Urinary bladder (tissue), 4 donors: ENCODE results near the gene INTS7. TPM values are rescaled to one million over a fixed set of nuclear protein-coding genes. Genes with fewer than 3 reads are reported as not detected.

Experiments used
- DNase-seq: peaks from one replicate; pipeline ENCODE4 v3.0.0-alpha.2; 2015; ENCODE audit errors: extremely low spot score
- H3K27ac ChIP-seq: one replicate; pipeline ENCODE4 v1.5.1; 2013; ENCODE audit warnings: low read depth, mild to moderate bottlenecking, moderate library complexity
- H3K36me3 ChIP-seq: one replicate; pipeline ENCODE4 v1.6.1; 2013; ENCODE audit warnings: mild to moderate bottlenecking, moderate library complexity; ENCODE audit not compliant: insufficient read depth
- H3K4me1 ChIP-seq: one replicate; pipeline ENCODE4 v1.6.1; 2013; ENCODE audit warnings: mild to moderate bottlenecking, moderate library complexity; ENCODE audit not compliant: insufficient read depth
- H3K4me3 ChIP-seq: one replicate; pipeline ENCODE4 v1.5.1; 2013; ENCODE audit warnings: low read depth, low read length
- WGBS: extraction: QIAGEN DNeasy Blood & Tissue Kit; methylation state at CpG from one replicate; pipeline ENCODE4 v1.1.7; 2013; 5-methylcytosine and 5-hydroxymethylcytosine counted together
- polyA plus RNA-seq: library from polyadenylated mRNA; stranded (reverse); fragments of 200-250 nt; gene quantifications from one replicate; pipeline ENCODE4 v1.2.3, GENCODE V29; 2013
- total RNA-seq: library from RNA; depleted of rRNA; stranded (reverse); fragments of >200 nt; gene quantifications from one replicate; pipeline ENCODE4 v1.2.3, GENCODE V29; 2014
- donor health status: healthy with polysubstance abuse.
- donor health status: healthy.

Gene INTS7
- total and polyA plus RNA-seq, 2 donors: 5.2 to 24.3 TPM

- WGBS: 52% methylated on average over 4 of the region's 4 CpGs
- no peak overlapping the region for H3K27ac ChIP-seq
- DNase-seq: no peak
- H3K36me3 ChIP-seq: no peaks in the 10 kb centered on the region
- H3K4me1 ChIP-seq: no peaks in the 10 kb centered on the region
- no peak overlapping the region for H3K4me3 ChIP-seq
Observed at GRCh38 chr1:211910913-211911485, 124.4 kb downstream of the INTS7 start.

GRCh38 chr1:211910113-211910884 lies 125.1 kb downstream of the INTS7 start:
- 87% methylated on average over 7 of the region's 7 CpGs for WGBS
- no peaks in the 10 kb centered on the region for H3K4me1 ChIP-seq
- no peak overlapping the region for H3K4me3 ChIP-seq
- H3K36me3 ChIP-seq: no peaks in the 10 kb centered on the region
- no peak for DNase-seq
- no peak overlapping the region for H3K27ac ChIP-seq

- WGBS: 76% methylated on average over 9 of the region's 9 CpGs
- no peaks in the 10 kb centered on the region for H3K4me1 ChIP-seq
- H3K36me3 ChIP-seq: no peaks in the 10 kb centered on the region
- no peak overlapping the region for H3K4me3 ChIP-seq
- no peak for DNase-seq
- no peak overlapping the region for H3K27ac ChIP-seq
Observed at GRCh38 chr1:211909395-211909794, 126.0 kb downstream of the INTS7 start.

GRCh38 chr1:211908951-211909350 lies 126.4 kb downstream of the INTS7 start:
- H3K36me3 ChIP-seq: no peaks in the 10 kb centered on the region
- no peak overlapping the region for H3K4me3 ChIP-seq
- H3K27ac ChIP-seq: no peak overlapping the region
- no peak for DNase-seq
- no peaks in the 10 kb centered on the region for H3K4me1 ChIP-seq
- 88% methylated on average over 2 of the region's 2 CpGs for WGBS

DNA sequence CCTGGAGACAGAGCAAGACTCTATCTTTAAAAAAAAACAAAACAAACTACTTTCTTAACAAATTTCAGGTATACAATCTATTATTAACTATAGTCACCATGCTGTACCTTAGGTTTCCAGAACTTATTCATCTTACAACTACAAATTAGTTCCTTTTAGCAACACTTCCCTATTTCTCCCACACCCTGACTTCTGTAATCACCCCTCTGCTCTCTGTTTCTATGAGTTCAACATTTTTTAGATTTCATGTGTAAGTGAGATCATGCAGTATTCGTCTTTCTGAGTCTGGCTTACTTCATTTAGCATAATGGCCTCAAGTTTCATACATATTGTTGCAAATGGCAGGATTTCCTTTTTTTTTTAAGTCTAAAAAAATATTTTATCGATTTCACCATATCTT lies 126.9 kb downstream of the INTS7 start:
- H3K4me1 ChIP-seq: no peaks in the 10 kb centered on the region
- H3K4me3 ChIP-seq: no peak overlapping the region
- no peak overlapping the region for H3K27ac ChIP-seq
- 57% methylated on average over 2 of the region's 2 CpGs for WGBS
- DNase-seq: no peak
- H3K36me3 ChIP-seq: no peaks in the 10 kb centered on the region

DNA sequence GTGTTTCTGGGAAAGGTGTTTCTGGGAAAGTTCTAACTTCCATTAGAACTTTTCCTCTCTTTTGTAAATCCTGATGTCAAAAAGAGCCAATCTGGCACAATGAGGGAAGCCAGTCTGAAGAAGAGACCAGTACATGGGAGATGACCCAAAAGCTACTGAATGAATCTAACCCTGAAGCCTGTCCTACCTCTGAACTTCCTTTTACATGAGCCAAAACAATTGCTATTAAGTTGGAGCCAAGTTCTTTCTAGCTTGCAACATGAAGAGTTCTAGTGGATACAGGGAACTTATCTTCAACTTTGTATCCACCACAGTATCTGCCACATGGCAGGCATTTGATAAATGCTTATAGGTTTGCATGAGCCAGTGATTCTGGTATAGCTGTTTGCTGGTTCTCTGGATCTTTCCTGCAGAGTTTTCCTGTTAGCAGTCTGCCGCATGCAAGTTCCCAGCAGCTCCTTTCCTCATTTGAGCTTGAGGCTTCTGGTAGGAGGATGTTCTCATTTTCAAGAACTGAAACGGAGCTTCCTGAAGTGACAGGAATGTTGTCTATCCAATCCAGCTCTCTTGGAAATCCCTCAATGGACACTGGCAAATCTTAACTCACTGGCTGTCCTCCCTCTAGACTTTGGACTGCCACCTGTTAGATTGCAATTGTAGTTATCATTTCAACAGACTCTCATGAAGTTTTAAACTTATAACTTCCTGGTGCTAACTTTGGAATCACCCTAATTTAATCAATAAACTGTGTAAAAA lies 131.7 kb downstream of the INTS7 start:
- H3K36me3 ChIP-seq: no peaks in the 10 kb centered on the region
- no peak for DNase-seq
- WGBS: 63% methylated on average over 2 of the region's 2 CpGs
- H3K4me3 ChIP-seq: no peak overlapping the region
- H3K4me1 ChIP-seq: no peaks in the 10 kb centered on the region
- no peak overlapping the region for H3K27ac ChIP-seq

DNA sequence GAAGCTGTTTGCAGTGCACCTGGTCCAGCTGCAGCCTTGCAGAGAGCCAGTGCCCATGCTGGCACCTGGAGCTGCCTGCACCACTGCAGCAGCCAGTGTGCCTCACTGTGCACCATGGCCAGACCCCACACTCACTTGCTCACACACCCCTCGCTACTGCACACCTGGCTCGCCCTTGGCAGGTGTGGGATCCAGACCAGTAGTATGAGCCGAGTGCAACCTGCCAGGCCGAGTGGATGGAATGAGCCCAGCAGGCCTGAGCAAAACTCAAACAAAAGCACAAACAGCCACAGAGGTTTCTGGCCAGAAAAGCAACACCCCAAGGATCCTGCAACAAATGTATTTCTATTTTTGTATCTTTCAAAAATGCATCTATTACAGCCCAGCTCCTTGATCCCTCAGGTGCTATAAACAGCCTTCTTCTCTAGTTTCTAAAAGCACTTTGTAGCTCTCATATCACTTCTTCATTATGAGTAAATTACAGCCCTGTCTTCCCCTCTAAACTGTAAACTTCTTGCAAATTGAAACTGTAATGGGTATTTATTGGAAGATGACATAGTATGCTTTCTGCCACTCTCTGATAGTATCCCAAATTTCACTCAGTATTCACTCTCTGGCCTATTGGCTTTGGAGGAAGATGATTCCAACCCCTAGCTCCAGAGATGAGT lies 132.6 kb downstream of the INTS7 start:
- no peak overlapping the region for H3K4me3 ChIP-seq
- H3K4me1 ChIP-seq: no peaks in the 10 kb centered on the region
- H3K27ac ChIP-seq: no peak overlapping the region
- no peak for DNase-seq
- WGBS: 90% methylated on average over 4 of the region's 4 CpGs
- H3K36me3 ChIP-seq: no peaks in the 10 kb centered on the region

- H3K27ac ChIP-seq: no peak overlapping the region
- no peak overlapping the region for H3K4me3 ChIP-seq
- H3K36me3 ChIP-seq: no peaks in the 10 kb centered on the region
- 98% methylated on average over 2 of the region's 2 CpGs for WGBS
- no peaks in the 10 kb centered on the region for H3K4me1 ChIP-seq
- DNase-seq: no peak
Observed at GRCh38 chr1:211901945-211902344, 133.4 kb downstream of the INTS7 start.

DNA sequence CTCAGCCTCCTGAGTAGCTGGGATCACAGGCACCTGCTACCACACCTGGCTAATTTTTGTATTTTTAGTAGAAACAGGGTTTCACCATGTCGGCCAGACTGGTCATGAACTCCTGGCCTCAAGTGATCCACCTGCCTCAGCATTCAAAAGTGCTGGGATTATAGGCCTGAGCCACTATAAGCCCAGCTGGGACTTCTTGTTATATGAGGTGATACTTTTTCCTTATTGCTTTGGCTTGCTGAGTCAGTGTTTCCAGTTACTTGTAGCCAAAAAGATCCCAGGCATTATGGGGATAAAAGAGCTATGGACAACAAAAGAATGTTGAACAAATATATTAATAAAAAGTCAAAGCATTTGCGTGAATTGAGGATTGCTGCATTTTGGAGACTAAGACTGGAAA lies 134.9 kb downstream of the INTS7 start:
- H3K36me3 ChIP-seq: no peaks in the 10 kb centered on the region
- no peak overlapping the region for H3K27ac ChIP-seq
- no peak overlapping the region for H3K4me3 ChIP-seq
- WGBS: 89% methylated on average over 2 of the region's 2 CpGs
- H3K4me1 ChIP-seq: no peaks in the 10 kb centered on the region
- DNase-seq: no peak

DNA sequence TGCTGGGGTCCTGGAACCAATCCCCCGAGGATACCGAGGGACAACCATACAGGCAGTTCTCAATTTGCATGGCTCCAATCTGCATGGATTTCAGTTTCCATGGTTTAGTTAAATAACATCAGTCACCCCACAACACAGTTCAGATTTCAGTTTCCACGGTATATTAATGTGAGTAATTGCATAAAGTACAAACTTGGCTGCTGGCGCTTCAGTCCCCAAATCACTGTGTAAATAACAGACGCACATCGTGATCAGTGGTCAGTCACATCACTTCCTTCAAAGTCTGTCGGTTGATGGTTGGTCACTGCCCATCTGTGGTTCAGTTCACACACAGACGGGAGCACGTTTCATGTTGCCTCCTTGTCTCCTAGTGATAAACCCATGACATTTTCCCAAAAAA lies 138.4 kb downstream of the INTS7 start:
- no peak for DNase-seq
- Histone ChIP-seq H3K4me3 (no peak overlapping the region), H3K4me1 (no peaks in the 10 kb centered on the region), H3K36me3 (no peaks in the 10 kb centered on the region), H3K27ac (no peak overlapping the region)
- WGBS: 72% methylated on average over 9 of the region's 9 CpGs

GRCh38 chr1:211895126-211895759 lies 140.1 kb downstream of the INTS7 start:
- DNase-seq: no peak
- no peaks in the 10 kb centered on the region for H3K36me3 ChIP-seq
- no peak overlapping the region for H3K27ac ChIP-seq
- no peak overlapping the region for H3K4me3 ChIP-seq
- H3K4me1 ChIP-seq: no peaks in the 10 kb centered on the region
- 65% methylated on average over 3 of the region's 3 CpGs for WGBS

DNA sequence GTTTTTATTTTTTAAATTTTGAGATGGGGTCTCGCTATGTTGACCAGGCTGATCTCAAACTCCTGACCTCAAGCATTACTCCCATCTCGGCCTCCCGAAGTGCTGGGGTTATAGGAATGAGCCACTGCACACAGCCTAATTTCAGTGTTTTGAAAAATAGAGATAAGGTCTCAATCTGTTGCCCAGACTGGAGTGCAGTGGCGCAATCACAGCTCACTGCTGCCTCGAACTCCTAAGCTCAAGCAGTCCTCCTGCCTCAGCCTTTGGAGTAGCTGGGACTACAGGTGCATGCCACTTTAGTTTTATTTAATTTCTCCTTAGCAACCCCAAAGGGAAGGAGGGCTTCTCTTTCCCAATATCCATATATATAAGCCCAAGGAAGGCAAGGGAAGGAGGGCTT lies 141.0 kb downstream of the INTS7 start:
- no peak overlapping the region for H3K27ac ChIP-seq

DNA sequence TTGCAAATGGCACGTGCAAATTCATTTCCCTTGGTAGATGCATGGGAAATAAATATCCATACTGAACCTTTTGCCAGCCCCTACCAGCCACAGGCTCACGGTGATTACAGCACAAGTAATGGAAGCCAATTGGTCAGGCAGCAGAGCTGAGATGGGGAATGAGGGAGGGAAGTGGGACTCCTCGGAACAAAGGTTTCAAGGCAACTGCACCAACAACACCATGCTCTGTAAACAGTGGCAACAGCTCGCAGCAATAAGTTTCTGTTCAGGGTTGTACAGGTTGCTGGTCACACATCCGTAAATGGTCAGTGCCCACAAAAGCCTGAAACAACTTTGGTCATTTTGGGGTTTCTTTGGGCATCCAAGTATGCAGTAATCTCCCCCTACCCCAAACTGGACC lies 142.1 kb downstream of the INTS7 start:
- Histone ChIP-seq H3K27ac (no peak overlapping the region), H3K4me1 (no peaks in the 10 kb centered on the region), H3K4me3 (no peak overlapping the region), H3K36me3 (no peaks in the 10 kb centered on the region)
- WGBS: 70% methylated on average over 5 of the region's 5 CpGs
- DNase-seq: no peak

More for the DNA sequence above, 141.0 kb downstream of the INTS7 start:
- H3K36me3 ChIP-seq: no peaks in the 10 kb centered on the region
- no peak overlapping the region for H3K4me3 ChIP-seq
- DNase-seq: no peak
- 73% methylated on average over 5 of the region's 5 CpGs for WGBS
- H3K4me1 ChIP-seq: no peaks in the 10 kb centered on the region
